HG03571 (cell line): ENCODE results near the gene FN3K.

ENCODE experiments used
- ATAC-seq: cut with Tn5 transposase; IDR thresholded peaks from one replicate; pipeline ENCODE4 v1.9.1; 2021; ENCODE audit not compliant: unreplicated experiment

Gene FN3K

GRCh38 chr17:82734987-82735866 lies at the start of gene FN3K:
FN3K (plus strand) TSS chr17:82735615; CDS start chr17:82735637, 22 bp downstream.
- no peak for ATAC-seq

GRCh38 chr17:82686366-82687324 lies 48.8 kb upstream of the FN3K start:
- ATAC-seq: no peak

GRCh38 chr17:82687375-82687861 lies 48.0 kb upstream of the FN3K start:
- no peak for ATAC-seq

GRCh38 chr17:82687871-82688270 lies 47.5 kb upstream of the FN3K start:
- ATAC-seq: no peak

GRCh38 chr17:82689077-82689476 lies 46.3 kb upstream of the FN3K start:
- ATAC-seq: no peak

- ATAC-seq: no peak
These were observed 44.5 kb upstream of the FN3K start for GRCh38 chr17:82690786-82691489.

GRCh38 chr17:82691714-82692113 lies 43.7 kb upstream of the FN3K start:
- no peak for ATAC-seq

- ATAC-seq: no peak
These were observed 43.1 kb upstream of the FN3K start for GRCh38 chr17:82692268-82692667.

GRCh38 chr17:82693168-82693867 lies 42.1 kb upstream of the FN3K start:
- ATAC-seq: no peak

- no peak for ATAC-seq
These were observed 40.8 kb upstream of the FN3K start for GRCh38 chr17:82694647-82695046.

GRCh38 chr17:82696259-82696658 lies 39.2 kb upstream of the FN3K start:
- no peak for ATAC-seq

GRCh38 chr17:82696916-82697807 lies 38.3 kb upstream of the FN3K start:
- ATAC-seq: no peak

GRCh38 chr17:82697808-82698064 lies 37.7 kb upstream of the FN3K start:
- no peak for ATAC-seq

- ATAC-seq: peak; percentile 89
These were observed 37.1 kb upstream of the FN3K start, which contains the start of gene RAB40B for GRCh38 chr17:82698065-82698973. RAB40B (minus strand) TSS chr17:82698698; CDS start chr17:82698596, 102 bp downstream.

- no peak for ATAC-seq
These were observed 36.4 kb upstream of the FN3K start for GRCh38 chr17:82698974-82699442.

GRCh38 chr17:82699551-82699950 lies 35.9 kb upstream of the FN3K start:
- ATAC-seq: no peak

- no peak for ATAC-seq
These were observed 33.0 kb upstream of the FN3K start for GRCh38 chr17:82702231-82702927.
